GM12878 (cell line): ENCODE measurements around the gene NUBP1. TPM values are rescaled to one million over a fixed set of nuclear protein-coding genes. Genes with fewer than 3 reads are reported as not detected.

Experiments
- ATAC-seq: fragments of 200-7000 bp; cut with Tn5 transposase; 3 replicates; pipeline ENCODE4 v1.9.1; 2020; ENCODE audit warnings: mild to moderate bottlenecking, moderate library complexity
- BruUV-seq: library from RNA; stranded (reverse); fragments of 400-500 nt; replicated peaks from 2 replicates; lab custom pipeline; 2021; lab: Mats Ljungman, UMichigan
- CTCF ChIA-PET: fragments of 300-600 bp; sonication (Branson Sonifier 250); formaldehyde crosslinking; extraction: SDS; loops from one replicate; lab custom pipeline; 2021; ENCODE audit warnings: inconsistent platforms; lab: Yijun Ruan, JAX
- POLR2A ChIA-PET: fragments of 350-600 bp; formaldehyde crosslinking; extraction: SDS; loops from one replicate; lab custom pipeline; 2021; ENCODE audit warnings: inconsistent platforms; lab: Charles Lee
- RAD21 ChIA-PET: fragments of 300-600 bp; sonication (Branson Sonifier 250); formaldehyde crosslinking; loops from one replicate; lab custom pipeline; 2023; ENCODE audit warnings: antibody characterized with exemption; ENCODE audit not compliant: unreplicated experiment; lab: Charles Lee
- SMC1A ChIA-PET: fragments of 300-600 bp; sonication (Branson Sonifier 250); formaldehyde crosslinking; loops from one replicate; lab custom pipeline; 2023; ENCODE audit not compliant: unreplicated experiment, uncharacterized antibody; lab: Charles Lee
- DNase-seq: peaks from one replicate; pipeline ENCODE4 v3.0.0-alpha.2; 2011; ENCODE audit warnings: low read depth, low spot score
- FAIRE-seq: peaks from 3 replicates; lab custom pipeline; 2011; peaks lifted over from hg19 to GRCh38; lab: Jason Lieb, UNC
- H2AFZ ChIP-seq: 2 replicates; pipeline ENCODE4 v1.6.0; 2011; ENCODE audit warnings: low read depth, low read length, control low read depth; ENCODE audit not compliant: control insufficient read depth
- H3K27ac ChIP-seq: 2 replicates; pipeline ENCODE4 v1.5.1; 2011; ENCODE audit warnings: control low read depth; ENCODE audit not compliant: control insufficient read depth, insufficient read depth
- H3K27me3 ChIP-seq, 2 experiments: replicated peaks in 1 of 2; 2 replicates each; pipeline versions ENCODE4 v1.6.0 to v1.6.1; 2011; ENCODE audit warnings: low read length in 1 of 2; ENCODE audit not compliant: control insufficient read depth in 2 of 2, insufficient read depth in 2 of 2
- H3K36me3 ChIP-seq, 2 experiments: 2 replicates each; pipeline ENCODE4 v1.5.1; 2011; ENCODE audit warnings: low read length in 1 of 2; ENCODE audit not compliant: control insufficient read depth in 2 of 2, insufficient read depth in 2 of 2
- H3K4me1 ChIP-seq: 2 replicates; pipeline ENCODE4 v1.6.1; 2011; ENCODE audit warnings: mild to moderate bottlenecking, low read length, moderate library complexity, mixed read lengths; ENCODE audit not compliant: control insufficient read depth, insufficient read depth
- H3K4me2 ChIP-seq: 2 replicates; pipeline ENCODE4 v1.6.0; 2011; ENCODE audit warnings: control low read depth; ENCODE audit not compliant: control insufficient read depth, insufficient read depth
- H3K4me3 ChIP-seq: fragments of 200-600 bp; sonication (generic); 2 replicates; pipeline ENCODE4 v1.5.1; 2016
- H3K79me2 ChIP-seq: 2 replicates; pipeline ENCODE4 v1.6.0; 2011; ENCODE audit warnings: low read length; ENCODE audit not compliant: control insufficient read depth, insufficient read depth
- H3K9ac ChIP-seq: 2 replicates; pipeline ENCODE4 v1.8.0; 2011; ENCODE audit warnings: low read length, control low read depth, mixed read lengths; ENCODE audit not compliant: control insufficient read depth, insufficient read depth
- H3K9me3 ChIP-seq: replicated peaks from 3 replicates; pipeline ENCODE4 v1.5.1; 2011; ENCODE audit warnings: mild to moderate bottlenecking, low read length; ENCODE audit not compliant: control insufficient read depth, insufficient read depth
- H4K20me1 ChIP-seq: 2 replicates; pipeline ENCODE4 v1.6.0; 2011; ENCODE audit not compliant: control insufficient read depth, insufficient read depth
- BACH1 ChIP-seq: fragments of 450-650 bp; IDR thresholded peaks from 2 replicates; pipeline ENCODE4 v1.6.1; 2017; ENCODE audit warnings: mild to moderate bottlenecking, borderline replicate concordance
- CBX5 ChIP-seq: sonication (generic); IDR thresholded peaks from 2 replicates; pipeline ENCODE4 v1.6.1; 2016; ENCODE audit warnings: low read depth, moderate library complexity, mild to moderate bottlenecking, inconsistent platforms
- E4F1 ChIP-seq: fragments of 450-650 bp; IDR thresholded peaks from 2 replicates; pipeline ENCODE4 v1.6.1; 2018; ENCODE audit warnings: borderline replicate concordance, mild to moderate bottlenecking; ENCODE audit not compliant: partially characterized antibody
- JUNB ChIP-seq: IDR thresholded peaks from 2 replicates; pipeline ENCODE4 v1.6.1; 2016; ENCODE audit warnings: antibody characterized with exemption, mild to moderate bottlenecking
- KAT2A ChIP-seq: conservative IDR thresholded peaks from 2 replicates; pipeline ENCODE4 v1.6.1; 2011; ENCODE audit warnings: low read depth, low read length; ENCODE audit not compliant: control insufficient read depth
- KLF5 ChIP-seq: fragments of 450-650 bp; IDR thresholded peaks from 2 replicates; pipeline ENCODE4 v1.6.1; 2014; ENCODE audit warnings: mild to moderate bottlenecking; ENCODE audit not compliant: partially characterized antibody
- SREBF1 ChIP-seq: IDR thresholded peaks from 2 replicates; pipeline ENCODE4 v1.6.1; 2012; ENCODE audit warnings: mild to moderate bottlenecking, low read length
- WGBS: methylation state at CpG from one replicate; pipeline ENCODE4 v1.1.6; 2016; ENCODE audit warnings: low lambda C conversion rate; ENCODE audit not compliant: insufficient replicate concordance, insufficient coverage; ENCODE audit errors: missing lambda C conversion rate; 5-methylcytosine and 5-hydroxymethylcytosine counted together
- in situ Hi-C: fragments of 300-500 bp; cut with MboI; formaldehyde crosslinking; loops from 9 replicates; pipeline ENCODE4 v1.14.3; 2018; ENCODE audit warnings: mixed read lengths
- intact Hi-C: fragments of 100-400 bp; cut with micrococcal nuclease; formaldehyde crosslinking; loops from one replicate; pipeline ENCODE4 v1.14.2; 2022; ENCODE audit not compliant: unreplicated experiment
- polyA plus RNA-seq, 11 experiments: library from polyadenylated mRNA; depleted of rRNA in 4 of 11; unstranded in 6 of 11; stranded (reverse) in 5 of 11; fragments of >200 nt; fragmentation: Nextera tagmentation in 4 of 11; fragmentation: Illumina TruSeq in 1 of 11; extraction: Ambion mirVana in 4 of 11; extraction: Trizol in 1 of 11; gene quantifications; 1 replicate in 1 of 11; 2 replicates in 10 of 11; pipeline versions ENCODE4 v1.2.1 to v1.2.3, GENCODE V29; 2011 to 2016; ENCODE audit warnings: inconsistent platforms in 2 of 11, missing spikeins in 2 of 11, low read depth in 1 of 11
- total RNA-seq, 4 experiments: library from RNA; depleted of rRNA in 3 of 4; stranded (reverse); fragments of >200 nt in 3 of 4; fragmentation: Illumina TruSeq in 1 of 4; extraction: Trizol in 1 of 4; gene quantifications; 2 replicates each; pipeline versions ENCODE4 v1.2.1 to v1.2.3, GENCODE V29; 2013 to 2021
- TF ChIP-seq, protein P1 (sequence below): fragments of 150-350 bp; IDR thresholded peaks from 2 replicates; pipeline ENCODE4 v1.6.1; 2014; ENCODE audit warnings: mild to moderate bottlenecking, low read depth, low read length

The NUBP1 gene
- total and polyA plus RNA-seq, 10 of the 15 experiments (the other 5 are each of a cell fraction or from before 2014, with no cell fraction given) = 31.0 to 74.9 (median 58.3) TPM

GRCh38 chr16:10693889-10694288 is 49.8 kb upstream of the NUBP1 start:
- ATAC-seq = no peak
- H4K20me1 ChIP-seq = no peaks in the 10 kb centered on the region
- intact Hi-C loops = no loop called here
- no peaks in the 10 kb centered on the region for H3K27me3 ChIP-seq
- in situ Hi-C loops = no loop called here
- H3K4me3 ChIP-seq = no peak overlapping the region
- no peaks in the 10 kb centered on the region for H3K9me3 ChIP-seq
- no peaks in the 10 kb centered on the region for H3K4me1 ChIP-seq
- no peak overlapping the region for H3K9ac ChIP-seq
- no peak for FAIRE-seq
- no peak overlapping the region for H3K27ac ChIP-seq
- WGBS = 56% methylated on average over 8 of the region's 8 CpGs
- no peak overlapping the region for H2AFZ ChIP-seq
- DNase-seq = no peak
- RAD21 ChIA-PET = no interaction called here
- SMC1A ChIA-PET = no interaction called here
- BruUV-seq = no TSS peak
- no peaks in the 10 kb centered on the region for H3K36me3 ChIP-seq
- H3K79me2 ChIP-seq = no peaks in the 10 kb centered on the region
- POLR2A ChIA-PET = no interaction called here
- no peak overlapping the region for H3K4me2 ChIP-seq
- TF ChIP-seq JUNB (0 out of 2 replicates have a peak, but pooled peaks have one; percentile 11), BACH1 (no peak)
- CTCF ChIA-PET = no interaction called here

GRCh38 chr16:10694306-10694705 is 49.3 kb upstream of the NUBP1 start:
- ATAC-seq = no peak
- ChIA-PET SMC1A (no interaction called here), CTCF (no interaction called here), RAD21 (no interaction called here), POLR2A (no interaction called here)
- Histone ChIP-seq H4K20me1 (no peaks in the 10 kb centered on the region), H2AFZ (no peak overlapping the region), H3K27ac (no peak overlapping the region), H3K36me3 (no peaks in the 10 kb centered on the region), H3K4me1 (no peaks in the 10 kb centered on the region), H3K4me2 (no peak overlapping the region), H3K9ac (no peak overlapping the region), H3K79me2 (no peaks in the 10 kb centered on the region), H3K9me3 (no peaks in the 10 kb centered on the region), H3K4me3 (no peak overlapping the region), H3K27me3 (no peaks in the 10 kb centered on the region)
- TF ChIP-seq KAT2A = no peak
- no peak for TF ChIP-seq KLF5
- no peak for TF ChIP-seq SREBF1
- TF ChIP-seq E4F1 = no peak
- no peak for TF ChIP-seq CBX5
- TF ChIP-seq, protein P1, sequence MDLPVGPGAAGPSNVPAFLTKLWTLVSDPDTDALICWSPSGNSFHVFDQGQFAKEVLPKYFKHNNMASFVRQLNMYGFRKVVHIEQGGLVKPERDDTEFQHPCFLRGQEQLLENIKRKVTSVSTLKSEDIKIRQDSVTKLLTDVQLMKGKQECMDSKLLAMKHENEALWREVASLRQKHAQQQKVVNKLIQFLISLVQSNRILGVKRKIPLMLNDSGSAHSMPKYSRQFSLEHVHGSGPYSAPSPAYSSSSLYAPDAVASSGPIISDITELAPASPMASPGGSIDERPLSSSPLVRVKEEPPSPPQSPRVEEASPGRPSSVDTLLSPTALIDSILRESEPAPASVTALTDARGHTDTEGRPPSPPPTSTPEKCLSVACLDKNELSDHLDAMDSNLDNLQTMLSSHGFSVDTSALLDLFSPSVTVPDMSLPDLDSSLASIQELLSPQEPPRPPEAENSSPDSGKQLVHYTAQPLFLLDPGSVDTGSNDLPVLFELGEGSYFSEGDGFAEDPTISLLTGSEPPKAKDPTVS = no peak
- no TSS peak for BruUV-seq
- DNase-seq = no peak
- FAIRE-seq = no peak
- in situ Hi-C loops = no loop called here
- WGBS = 58% methylated on average over 21 of the region's 21 CpGs
- intact Hi-C loops = no loop called here
